Effector memory CD8-positive, alpha-beta T cell (primary cell): ENCODE results near the gene CACNA1C.

Source experiments
- ATAC-seq: fragments of 150-1000 bp; cut with Tn5 transposase; replicated peaks from 2 replicates; pipeline ENCODE4 v1.10.0; 2021; ENCODE audit warnings: mild to moderate bottlenecking, moderate library complexity
- DNase-seq, 3 experiments: peaks; one replicate each; pipeline ENCODE4 v3.0.0; 2021
- H3K27ac Mint-ChIP-seq, 2 donors: one replicate each; pipeline ENCODE4 v1.8.0; 2022; ENCODE audit warnings: mild to moderate bottlenecking in 2 of 2, mixed read lengths in 2 of 2, moderate library complexity in 2 of 2
- H3K27me3 Mint-ChIP-seq, 2 donors: one replicate each; pipeline ENCODE4 v1.8.0; 2022; ENCODE audit warnings: mixed read lengths in 2 of 2
- H3K36me3 Mint-ChIP-seq: one replicate; pipeline ENCODE4 v1.8.0; 2022; ENCODE audit warnings: mild to moderate bottlenecking, moderate library complexity, mixed read lengths; ENCODE audit not compliant: insufficient read depth
- H3K4me1 Mint-ChIP-seq, 2 donors: one replicate each; pipeline ENCODE4 v1.8.0; 2022; ENCODE audit warnings: low read depth in 2 of 2, mixed read lengths in 2 of 2
- H3K4me3 Mint-ChIP-seq, 2 donors: one replicate each; pipeline ENCODE4 v1.8.0; 2022; ENCODE audit warnings: mild to moderate bottlenecking in 2 of 2, mixed read lengths in 2 of 2, moderate library complexity in 2 of 2
- H3K9me3 Mint-ChIP-seq, 2 donors: one replicate each; pipeline ENCODE4 v1.8.0; 2022; ENCODE audit warnings: mixed read lengths in 2 of 2

The CACNA1C gene

DNA sequence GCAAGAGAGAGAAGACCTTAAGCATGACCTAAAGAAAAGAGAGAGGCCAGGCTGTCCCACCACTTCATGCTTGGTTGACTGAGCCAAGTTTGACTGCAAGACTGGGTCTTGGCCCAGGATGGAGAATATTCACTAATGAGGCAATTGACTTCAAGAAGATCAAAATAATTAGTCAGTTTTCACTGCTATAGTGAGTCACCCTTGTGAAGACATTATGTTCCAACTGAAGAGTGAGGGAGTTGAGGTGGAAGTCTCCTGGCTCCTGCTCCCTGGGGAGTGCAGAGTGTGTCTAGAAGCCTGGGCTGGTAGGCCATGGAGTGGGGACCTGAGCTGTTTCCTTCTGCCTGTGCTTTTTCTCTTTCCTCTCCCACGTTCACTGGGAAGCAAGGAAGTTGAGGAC is 117.6 kb downstream of the CACNA1C start:
- no peak overlapping the region for H3K27ac Mint-ChIP-seq
- peaks cover 10 to 20% of the 10 kb centered on the region in 2 donors for H3K9me3 Mint-ChIP-seq
- H3K27me3 Mint-ChIP-seq, result peaks cover 40 to 66% of the 10 kb centered on the region in 2 donors
- DNase-seq (no peak), ATAC-seq (no peak)
- no peak overlapping the region for H3K4me3 Mint-ChIP-seq
- H3K36me3 Mint-ChIP-seq, result no peaks in the 10 kb centered on the region
- H3K4me1 Mint-ChIP-seq, result no peaks in the 10 kb centered on the region

DNA sequence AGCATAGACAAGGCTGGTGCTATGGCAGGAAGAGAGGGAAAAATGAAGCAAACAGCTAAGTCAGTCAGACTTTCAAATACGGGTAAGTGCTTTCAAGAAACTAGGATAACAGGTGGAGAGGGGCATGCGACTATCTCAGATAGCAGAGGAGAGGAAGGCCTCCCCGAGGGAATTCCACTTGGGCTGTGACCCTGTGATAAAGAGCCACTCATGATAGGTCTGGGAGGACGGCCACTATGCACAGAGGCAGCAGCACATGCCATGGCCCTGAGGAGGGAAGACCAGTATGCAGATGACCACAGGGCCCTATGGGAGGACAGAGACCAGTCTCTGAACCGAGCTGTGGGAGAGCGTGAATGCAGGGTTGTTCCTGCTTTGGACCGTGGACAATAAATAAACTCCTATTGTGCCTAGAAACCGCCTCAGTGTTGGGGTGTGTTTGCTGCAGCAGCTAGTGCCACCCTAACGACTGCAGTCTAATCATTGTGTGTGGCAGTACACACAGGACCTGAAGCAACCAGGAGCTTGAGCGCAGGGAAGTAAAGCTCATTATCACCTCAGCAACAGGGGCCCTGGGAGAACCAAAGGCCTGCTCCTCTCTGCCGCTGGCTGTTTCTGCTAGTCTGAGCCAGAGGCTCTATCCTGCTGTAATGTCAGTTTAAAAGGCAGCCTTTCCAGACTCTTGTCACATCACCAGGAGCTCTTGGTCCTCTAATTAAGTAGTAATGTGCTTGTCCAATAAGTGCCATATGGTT is 119.1 kb downstream of the CACNA1C start:
- no peak for ATAC-seq
- peaks cover 39 to 73% of the 10 kb centered on the region in 2 donors for H3K27me3 Mint-ChIP-seq
- H3K36me3 Mint-ChIP-seq, result no peaks in the 10 kb centered on the region
- H3K27ac Mint-ChIP-seq, result no peak overlapping the region
- H3K4me3 Mint-ChIP-seq, result no peak overlapping the region
- H3K9me3 Mint-ChIP-seq, result peaks cover 6 to 14% of the 10 kb centered on the region in 2 donors
- DNase-seq, result no peak
- no peaks in the 10 kb centered on the region for H3K4me1 Mint-ChIP-seq

DNA sequence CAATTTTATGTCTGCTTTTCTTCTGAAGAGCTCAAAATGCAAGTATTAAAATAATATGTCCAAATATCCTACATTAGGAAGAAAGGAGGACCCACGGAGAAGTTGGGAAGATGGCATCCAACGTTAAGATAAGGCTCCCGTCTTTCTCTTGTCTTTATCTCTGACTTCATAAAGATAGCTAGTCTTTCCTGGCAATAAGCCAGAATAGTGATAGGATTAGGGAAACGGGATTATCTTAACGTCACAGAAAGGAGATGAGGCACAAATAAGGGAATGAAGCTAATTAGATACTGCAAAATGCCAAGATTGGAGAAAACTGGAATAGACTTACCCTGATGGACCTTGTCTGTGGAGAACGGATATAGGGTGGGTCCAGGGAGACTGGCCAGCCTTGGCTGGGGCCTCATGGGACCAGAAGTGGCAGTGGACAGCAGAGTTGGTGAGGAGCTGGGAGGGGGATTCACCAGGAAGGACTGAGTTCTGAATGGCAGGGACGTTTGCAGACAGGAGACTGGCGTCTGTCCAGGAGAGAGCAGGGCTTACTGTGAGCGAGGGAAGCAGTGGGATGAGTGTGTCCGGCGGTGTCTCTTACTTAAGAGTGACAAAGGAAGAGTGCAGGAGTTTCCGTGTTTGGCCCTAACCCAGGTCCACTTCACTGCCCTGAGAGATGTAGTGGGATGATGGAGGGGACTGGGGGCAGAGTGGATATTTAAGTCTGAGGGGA is 119.9 kb downstream of the CACNA1C start:
- Mint-ChIP-seq H3K4me3 (no peak overlapping the region), H3K36me3 (no peaks in the 10 kb centered on the region), H3K9me3 (peaks cover 4 to 9% of the 10 kb centered on the region in 2 donors), H3K27me3 (peaks cover 46 to 81% of the 10 kb centered on the region in 2 donors), H3K27ac (no peak overlapping the region), H3K4me1 (no peaks in the 10 kb centered on the region)
- no peak for ATAC-seq
- DNase-seq, result no peak

- Mint-ChIP-seq H3K4me3 (no peak overlapping the region), H3K9me3 (no peaks in the 10 kb centered on the region), H3K27me3 (peaks cover 50 to 94% of the 10 kb centered on the region in 2 donors), H3K36me3 (no peaks in the 10 kb centered on the region), H3K27ac (no peak overlapping the region), H3K4me1 (no peaks in the 10 kb centered on the region)
- DNase-seq (no peak), ATAC-seq (no peak)
Measured at GRCh38 chr12:2173971-2174370, 121.2 kb downstream of the CACNA1C start.

- H3K9me3 Mint-ChIP-seq, result no peaks in the 10 kb centered on the region
- no peak for DNase-seq
- no peak overlapping the region for H3K27ac Mint-ChIP-seq
- no peak for ATAC-seq
- no peaks in the 10 kb centered on the region for H3K36me3 Mint-ChIP-seq
- H3K4me1 Mint-ChIP-seq, result no peaks in the 10 kb centered on the region
- peaks cover 70 to 100% of the 10 kb centered on the region in 2 donors for H3K27me3 Mint-ChIP-seq
- no peak overlapping the region for H3K4me3 Mint-ChIP-seq
Measured at GRCh38 chr12:2177003-2177402, 124.2 kb downstream of the CACNA1C start.

DNA sequence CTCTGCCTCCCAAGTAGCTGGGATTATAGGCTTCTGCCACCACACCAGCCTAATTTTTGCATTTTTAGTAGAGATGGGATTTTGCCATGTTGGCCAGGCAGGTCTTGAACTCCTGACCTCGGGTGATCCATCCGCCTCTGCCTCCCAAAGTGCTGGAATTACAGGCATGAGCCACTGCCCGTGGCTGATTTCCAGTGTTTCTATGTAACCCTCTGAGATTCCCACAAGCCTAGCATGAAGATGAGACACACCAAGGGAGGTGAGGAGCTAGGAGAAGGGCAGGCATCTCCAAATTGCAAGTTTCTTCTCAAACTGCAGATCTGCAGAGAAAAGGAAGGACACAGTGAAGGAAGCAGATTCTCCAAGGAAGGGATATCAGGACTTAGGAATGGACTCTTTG is 125.0 kb downstream of the CACNA1C start:
- DNase-seq (no peak), ATAC-seq (no peak)
- no peaks in the 10 kb centered on the region for H3K36me3 Mint-ChIP-seq
- H3K4me3 Mint-ChIP-seq, result no peak overlapping the region
- no peaks in the 10 kb centered on the region for H3K9me3 Mint-ChIP-seq
- no peak overlapping the region for H3K27ac Mint-ChIP-seq
- H3K4me1 Mint-ChIP-seq, result no peaks in the 10 kb centered on the region
- H3K27me3 Mint-ChIP-seq, result peaks cover 68 to 100% of the 10 kb centered on the region in 2 donors

DNA sequence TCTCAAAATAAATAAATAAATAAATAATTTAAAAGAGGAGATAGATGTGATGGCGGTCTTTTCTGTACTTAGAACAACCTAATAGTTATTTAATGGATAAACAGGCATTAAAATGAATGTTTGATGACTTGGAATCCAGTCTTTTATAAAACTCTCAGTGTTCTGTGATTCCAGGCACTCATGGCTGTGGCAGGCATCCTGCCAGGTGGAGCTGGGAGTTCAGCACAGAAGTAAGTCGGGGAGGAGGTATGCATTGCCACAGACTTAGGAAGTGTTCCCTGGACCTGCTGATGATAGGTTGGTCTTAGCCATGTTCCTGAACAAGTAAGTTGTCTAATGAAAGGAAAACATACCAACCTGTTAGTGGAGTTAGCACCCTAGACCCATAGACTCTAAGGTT is 126.3 kb downstream of the CACNA1C start:
- Mint-ChIP-seq H3K36me3 (no peaks in the 10 kb centered on the region), H3K9me3 (no peaks in the 10 kb centered on the region), H3K27ac (no peak overlapping the region), H3K27me3 (peaks cover 68 to 100% of the 10 kb centered on the region in 2 donors), H3K4me1 (peaks cover 0 to under 1% of the 10 kb centered on the region in 2 donors), H3K4me3 (no peak overlapping the region)
- DNase-seq (no peak), ATAC-seq (no peak)

GRCh38 chr12:2179953-2180736 is 127.4 kb downstream of the CACNA1C start:
- Mint-ChIP-seq H3K27ac (no peak overlapping the region), H3K4me3 (no peak overlapping the region), H3K36me3 (no peaks in the 10 kb centered on the region), H3K9me3 (no peaks in the 10 kb centered on the region), H3K27me3 (peaks cover 78 to 100% of the 10 kb centered on the region in 2 donors), H3K4me1 (peaks cover 4 to 5% of the 10 kb centered on the region in 2 donors)
- DNase-seq, result no peak
- no peak for ATAC-seq

DNA sequence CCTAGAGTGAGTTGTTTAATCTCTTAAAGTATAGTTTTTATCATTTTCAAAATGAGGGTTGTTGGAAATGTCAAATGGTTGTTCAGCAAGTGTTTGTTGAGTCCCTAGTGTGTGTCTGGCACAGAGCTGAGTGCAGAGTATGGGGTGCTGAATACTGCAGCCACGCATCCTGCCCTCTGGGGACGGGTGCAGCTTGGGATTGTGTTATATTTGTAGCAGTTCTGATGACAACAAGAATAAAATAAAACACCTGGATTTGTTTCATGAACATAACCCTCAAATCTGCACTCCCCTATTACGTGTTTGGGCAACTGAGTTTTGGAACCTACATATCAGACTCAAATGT is 127.9 kb downstream of the CACNA1C start:
- DNase-seq (no peak), ATAC-seq (no peak)
- peaks cover 82 to 100% of the 10 kb centered on the region in 2 donors for H3K27me3 Mint-ChIP-seq
- H3K27ac Mint-ChIP-seq, result no peak overlapping the region
- H3K36me3 Mint-ChIP-seq, result no peaks in the 10 kb centered on the region
- no peak overlapping the region for H3K4me3 Mint-ChIP-seq
- peaks cover 4 to 5% of the 10 kb centered on the region in 2 donors for H3K4me1 Mint-ChIP-seq
- no peaks in the 10 kb centered on the region for H3K9me3 Mint-ChIP-seq

GRCh38 chr12:2183556-2184541 is 131.1 kb downstream of the CACNA1C start:
- no peak for DNase-seq

DNA sequence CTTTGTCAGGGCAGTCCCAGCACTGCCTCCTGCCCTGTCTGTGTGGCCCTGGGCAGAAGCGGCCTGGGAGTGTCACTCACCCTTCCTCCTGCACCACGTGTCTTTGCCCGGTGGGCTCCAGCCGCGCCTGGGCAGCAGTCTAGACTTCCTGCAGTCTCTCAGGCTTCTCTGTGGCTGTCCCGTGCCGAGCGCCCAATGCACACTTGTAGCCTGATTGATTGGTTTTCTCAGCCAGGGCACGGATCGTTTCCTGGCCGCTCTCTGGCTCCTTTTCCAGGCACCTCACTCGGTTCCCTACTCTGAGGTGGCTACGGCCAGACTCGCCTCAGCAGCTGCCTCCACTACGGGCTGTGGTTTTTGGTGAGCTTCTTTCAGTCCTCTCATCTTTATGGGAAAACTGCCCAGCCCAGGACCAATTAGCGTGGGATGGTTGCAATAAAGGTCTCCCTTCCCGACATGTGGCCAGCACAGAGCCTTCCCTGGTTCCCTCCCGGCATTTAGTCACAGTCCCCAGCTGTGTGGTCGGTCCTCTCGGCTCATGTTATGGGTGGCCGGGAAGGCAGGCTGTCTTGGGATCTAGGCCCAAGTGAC is 133.1 kb downstream of the CACNA1C start:
- H3K9me3 Mint-ChIP-seq, result no peaks in the 10 kb centered on the region
- H3K36me3 Mint-ChIP-seq, result no peaks in the 10 kb centered on the region
- H3K27ac Mint-ChIP-seq, result no peak overlapping the region
- peaks cover 4 to 5% of the 10 kb centered on the region in 2 donors for H3K4me1 Mint-ChIP-seq
- H3K27me3 Mint-ChIP-seq, result peaks cover 50 to 76% of the 10 kb centered on the region in 2 donors
- ATAC-seq, result no peak
- DNase-seq, result no peak
- no peak overlapping the region for H3K4me3 Mint-ChIP-seq

More at GRCh38 chr12:2183556-2184541, 131.1 kb downstream of the CACNA1C start:
- Mint-ChIP-seq H3K27me3 (peaks cover 62 to 88% of the 10 kb centered on the region in 2 donors), H3K4me3 (no peak overlapping the region), H3K4me1 (peaks cover 4 to 5% of the 10 kb centered on the region in 2 donors), H3K9me3 (no peaks in the 10 kb centered on the region), H3K36me3 (no peaks in the 10 kb centered on the region), H3K27ac (no peak overlapping the region)
- no peak for ATAC-seq

DNA sequence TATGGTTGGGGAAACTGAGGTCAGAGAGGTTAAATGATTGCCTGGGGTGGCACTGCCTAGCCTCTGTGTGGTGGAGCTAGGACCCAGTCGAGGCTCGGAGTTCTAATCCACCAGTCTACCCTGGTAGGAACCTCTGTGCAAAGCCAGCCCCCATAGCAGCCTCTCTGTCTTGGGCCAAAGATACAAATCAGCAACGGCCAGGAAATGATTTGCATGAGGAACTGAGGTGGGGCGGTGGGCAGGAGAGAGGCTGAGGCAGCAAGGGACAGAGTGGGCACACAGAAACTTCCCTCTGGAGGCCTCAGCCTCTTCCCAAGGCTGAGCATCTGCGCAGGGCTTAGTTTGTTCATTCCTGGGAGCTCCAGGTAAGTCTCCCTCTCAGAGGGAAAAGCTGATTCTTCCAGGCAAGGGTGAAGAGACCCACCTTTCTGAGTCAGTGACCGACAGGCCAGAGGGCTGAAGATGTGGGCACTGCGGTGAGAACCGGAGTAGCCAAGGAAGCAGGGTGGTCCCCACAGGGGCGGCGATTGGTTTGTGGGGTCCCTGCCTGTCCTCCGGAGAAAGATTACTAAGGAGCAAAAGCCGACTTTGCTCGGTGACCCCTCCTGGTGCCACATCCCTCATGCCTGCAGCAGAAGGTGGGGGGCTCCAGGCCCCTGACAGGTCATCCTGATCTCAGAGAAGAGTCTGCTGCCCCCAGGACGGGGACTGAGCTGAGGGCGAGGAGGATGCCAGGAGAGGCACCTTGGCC is 134.6 kb downstream of the CACNA1C start:
- no peak for ATAC-seq
- H3K4me1 Mint-ChIP-seq, result peaks cover 4 to 5% of the 10 kb centered on the region in 2 donors
- H3K9me3 Mint-ChIP-seq, result no peaks in the 10 kb centered on the region
- H3K4me3 Mint-ChIP-seq, result no peak overlapping the region
- H3K36me3 Mint-ChIP-seq, result no peaks in the 10 kb centered on the region
- DNase-seq, result no peak
- peaks cover 34 to 61% of the 10 kb centered on the region in 2 donors for H3K27me3 Mint-ChIP-seq
- no peak overlapping the region for H3K27ac Mint-ChIP-seq
